ENCODE data around the gene LCT.
"Not testable (repeated sequence)": the region's sequence is repeated elsewhere in the genome, so short reads cannot be mapped to it uniquely, and the experiment has no call there.

The LCT gene

DNA sequence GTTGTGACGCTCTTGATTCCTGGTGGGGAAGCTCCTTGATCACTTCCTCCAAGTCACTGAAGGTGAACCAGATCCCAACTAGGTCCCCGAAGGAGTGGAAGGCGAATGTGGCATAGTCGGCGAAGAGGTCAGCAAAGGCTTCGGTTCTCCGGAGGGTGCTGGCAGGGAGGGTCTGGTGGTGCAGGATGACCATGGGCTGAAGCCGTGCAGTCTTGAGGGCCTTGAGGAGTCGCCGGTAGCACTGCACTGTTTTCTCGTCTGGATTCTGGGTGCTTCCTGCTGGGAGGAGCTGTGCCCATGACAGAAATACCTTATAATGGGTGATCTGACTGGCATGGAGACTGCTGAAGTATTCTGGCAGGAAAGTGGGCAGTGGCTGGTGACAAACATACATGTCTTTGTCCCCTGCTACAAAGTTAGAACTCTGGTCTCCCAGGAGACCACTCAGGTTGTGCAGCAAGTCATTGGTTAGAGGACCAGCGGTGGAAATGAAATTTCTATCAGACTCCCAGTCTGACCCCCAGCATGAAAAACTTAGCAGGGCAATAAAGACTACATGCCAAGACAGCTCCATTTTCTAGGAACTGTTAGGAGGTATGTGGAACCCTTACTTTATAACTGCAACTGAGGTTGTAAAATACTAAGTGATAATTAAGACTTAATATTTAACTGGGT is at the start of gene LCT:
LCT (minus strand) TSS at position 589 of the 675 bp plus-strand sequence; CDS start at position 574, 15 bp downstream.
- Histone ChIP-seq H3K27me3 (ENCODE audit: control insufficient read depth, insufficient read depth, low read length) (no peaks in the 10 kb centered on the region), H3K4me3 (ENCODE audit: low read length) (no peak within 1 kb of the TSS), H3K9me3 (ENCODE audit: control insufficient read depth, insufficient read depth, low read length) (no peaks in the 10 kb centered on the region), H3K4me1 (ENCODE audit: control insufficient read depth, insufficient read depth, low read length) (no peaks in the 10 kb centered on the region), H3K27ac (ENCODE audit: low read length) (no peak within 1 kb of the TSS), H3K36me3 (ENCODE audit: control insufficient read depth, insufficient read depth, low read length) (peaks cover 3% of the 10 kb centered on the region; the same call in 1 of the 2 replicates)
- no peak for DNase-seq (ENCODE audit: low read depth, low spot score)
- no CpG with 5 or more reads among the region's 12 CpGs for WGBS (ENCODE audit: insufficient coverage, insufficient read length)

DNA sequence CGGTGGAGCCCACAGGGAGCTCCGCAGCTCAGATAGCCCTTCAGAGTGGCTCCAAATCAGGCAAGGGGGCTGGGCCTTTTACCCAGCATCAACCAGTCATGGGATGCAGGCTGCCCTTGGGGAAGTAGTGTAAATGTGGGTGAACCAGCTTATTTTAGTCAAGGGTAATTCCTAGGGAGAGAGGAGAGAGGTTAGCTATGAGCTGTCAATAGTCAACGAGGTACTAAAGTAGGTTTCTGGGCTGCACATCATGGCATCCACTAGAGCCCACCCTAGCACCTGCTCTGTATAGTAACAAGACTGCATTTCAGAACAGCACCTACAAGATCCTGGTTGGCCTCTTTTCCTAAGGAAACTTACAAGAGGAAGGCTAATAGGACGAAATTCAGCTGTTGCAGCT is 48.7 kb upstream of the LCT start:
- Histone ChIP-seq H3K4me1 (ENCODE audit: control insufficient read depth, insufficient read depth, low read length) (no peaks in the 10 kb centered on the region; the same call in 1 of the 2 replicates), H3K36me3 (ENCODE audit: control insufficient read depth, insufficient read depth, low read length) (no peaks in the 10 kb centered on the region), H3K27me3 (ENCODE audit: control insufficient read depth, insufficient read depth, low read length) (no peaks in the 10 kb centered on the region), H3K4me3 (ENCODE audit: low read length) (no peak overlapping the region), H3K27ac (ENCODE audit: low read length) (no peak overlapping the region), H3K9me3 (ENCODE audit: control insufficient read depth, insufficient read depth, low read length) (no peaks in the 10 kb centered on the region)
- no peak for DNase-seq (ENCODE audit: low read depth, low spot score)
- no CpG with 5 or more reads among the region's 4 CpGs for WGBS (ENCODE audit: insufficient coverage, insufficient read length)

DNA sequence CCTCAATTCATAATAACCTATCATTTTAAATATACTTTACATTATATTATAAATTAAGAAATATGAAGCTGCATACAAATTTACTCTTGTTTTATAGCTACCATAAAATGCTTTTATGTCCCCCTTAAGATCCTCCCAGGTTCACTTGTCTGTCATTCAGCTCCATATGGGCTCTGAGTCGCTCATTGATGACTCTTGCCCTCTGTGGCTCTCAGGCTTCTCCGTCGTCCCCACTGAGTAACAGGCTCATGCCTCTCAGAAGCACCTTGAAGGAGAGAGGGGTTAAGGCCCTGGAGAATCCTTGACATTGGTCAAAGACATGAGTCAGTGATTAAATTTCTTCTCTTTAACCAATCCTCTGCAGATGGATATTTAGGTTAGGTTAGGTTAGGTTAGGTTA is 45.4 kb upstream of the LCT start:
- Histone ChIP-seq H3K27ac (ENCODE audit: low read length) (no peak overlapping the region), H3K27me3 (ENCODE audit: control insufficient read depth, insufficient read depth, low read length) (no peaks in the 10 kb centered on the region), H3K9me3 (ENCODE audit: control insufficient read depth, insufficient read depth, low read length) (no peaks in the 10 kb centered on the region), H3K36me3 (ENCODE audit: control insufficient read depth, insufficient read depth, low read length) (no peaks in the 10 kb centered on the region), H3K4me1 (ENCODE audit: control insufficient read depth, insufficient read depth, low read length) (no peaks in the 10 kb centered on the region), H3K4me3 (ENCODE audit: low read length) (no peak overlapping the region)
- WGBS (ENCODE audit: insufficient coverage, insufficient read length) = no CpG with 5 or more reads among the region's 3 CpGs
- no peak for DNase-seq (ENCODE audit: low read depth, low spot score)

DNA sequence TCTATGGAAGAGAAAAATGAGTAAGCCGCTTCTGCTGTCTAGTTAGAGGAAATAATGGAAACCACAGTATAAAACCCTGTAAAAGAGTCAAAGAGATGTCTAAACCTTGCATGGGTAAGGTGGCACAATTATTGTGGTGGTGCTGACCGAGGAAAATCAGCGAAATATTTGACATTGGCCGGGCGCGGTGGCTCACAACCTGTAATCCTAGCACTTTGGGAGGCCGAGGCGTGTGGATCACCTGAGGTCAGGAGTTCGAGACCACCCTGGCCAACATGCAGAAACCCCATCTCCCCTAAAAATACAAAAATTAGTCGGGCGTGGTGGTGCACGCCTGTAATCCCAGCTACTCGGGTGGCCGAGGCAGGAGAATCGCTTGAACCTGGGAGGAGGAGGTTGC is 39.8 kb upstream of the LCT start:
- not testable (repeated sequence) for H3K27me3 ChIP-seq (ENCODE audit: control insufficient read depth, insufficient read depth, low read length); H3K4me3 ChIP-seq (ENCODE audit: low read length); H3K27ac ChIP-seq (ENCODE audit: low read length); H3K36me3 ChIP-seq (ENCODE audit: control insufficient read depth, insufficient read depth, low read length); H3K9me3 ChIP-seq (ENCODE audit: control insufficient read depth, insufficient read depth, low read length); DNase-seq (ENCODE audit: low read depth, low spot score); H3K4me1 ChIP-seq (ENCODE audit: control insufficient read depth, insufficient read depth, low read length)
- WGBS (ENCODE audit: insufficient coverage, insufficient read length) = no CpG with 5 or more reads among the region's 15 CpGs

DNA sequence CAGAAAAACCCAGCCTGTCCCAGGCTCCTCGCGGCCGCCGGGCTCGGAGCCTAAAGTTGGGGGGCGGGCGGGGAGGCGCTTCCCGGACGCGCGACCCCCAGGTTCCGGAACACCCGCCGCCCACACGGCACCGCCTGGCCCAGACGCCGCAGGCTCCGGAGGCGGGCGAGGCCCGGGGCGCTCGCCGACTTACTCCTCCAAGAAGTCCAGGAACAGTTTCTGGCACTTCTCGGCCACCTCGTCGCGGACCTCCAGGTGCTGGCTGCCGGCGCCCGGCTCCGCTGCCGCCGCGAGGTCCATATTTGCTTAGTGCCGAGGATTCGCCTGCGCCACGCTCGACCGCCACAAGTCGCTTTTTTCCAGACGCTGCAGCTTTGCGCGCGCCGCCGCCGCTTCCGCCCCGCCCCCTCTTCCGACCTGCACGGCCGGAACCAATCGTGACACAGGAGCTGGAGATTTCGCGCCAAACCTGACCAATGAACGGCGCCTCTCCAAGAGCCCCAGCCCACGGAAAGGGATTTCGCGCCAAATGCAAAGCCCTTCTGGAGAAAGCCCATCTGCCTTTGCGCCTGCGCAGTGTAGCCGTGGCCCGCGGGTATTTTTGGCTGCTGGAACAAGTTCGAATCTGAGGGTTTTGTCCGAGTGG is 39.2 kb upstream of the LCT start, which contains the start of gene MCM6:
MCM6 (minus strand) TSS at position 378 of the 646 bp plus-strand sequence; CDS start at position 300, 78 bp downstream.
- no CpG with 5 or more reads among the region's 71 CpGs for WGBS (ENCODE audit: insufficient coverage, insufficient read length)
- Histone ChIP-seq H3K4me3 (ENCODE audit: low read length) (peak within 1 kb of the TSS; percentile 92), H3K27me3 (ENCODE audit: control insufficient read depth, insufficient read depth, low read length) (no peaks in the 10 kb centered on the region), H3K36me3 (ENCODE audit: control insufficient read depth, insufficient read depth, low read length) (peaks cover 6% of the 10 kb centered on the region; the same call in 1 of the 2 replicates), H3K27ac (ENCODE audit: low read length) (no peak within 1 kb of the TSS), H3K4me1 (ENCODE audit: control insufficient read depth, insufficient read depth, low read length) (no peaks in the 10 kb centered on the region), H3K9me3 (ENCODE audit: control insufficient read depth, insufficient read depth, low read length) (no peaks in the 10 kb centered on the region)
- DNase-seq (ENCODE audit: low read depth, low spot score) = peak; percentile 99

- no peaks in the 10 kb centered on the region for H3K9me3 ChIP-seq (ENCODE audit: control insufficient read depth, insufficient read depth, low read length)
- H3K27me3 ChIP-seq (ENCODE audit: control insufficient read depth, insufficient read depth, low read length) = no peaks in the 10 kb centered on the region
- no peak for DNase-seq (ENCODE audit: low read depth, low spot score)
- H3K27ac ChIP-seq (ENCODE audit: low read length) = no peak overlapping the region
- H3K4me1 ChIP-seq (ENCODE audit: control insufficient read depth, insufficient read depth, low read length) = no peaks in the 10 kb centered on the region
- H3K36me3 ChIP-seq (ENCODE audit: control insufficient read depth, insufficient read depth, low read length) = peaks cover 8% of the 10 kb centered on the region; the same call in 1 of the 2 replicates
- H3K4me3 ChIP-seq (ENCODE audit: low read length) = peak overlapping the region; percentile 92
- no CpG with 5 or more reads among the region's 26 CpGs for WGBS (ENCODE audit: insufficient coverage, insufficient read length)
These were observed 38.6 kb upstream of the LCT start for GRCh38 chr2:135875491-135876065.

DNA sequence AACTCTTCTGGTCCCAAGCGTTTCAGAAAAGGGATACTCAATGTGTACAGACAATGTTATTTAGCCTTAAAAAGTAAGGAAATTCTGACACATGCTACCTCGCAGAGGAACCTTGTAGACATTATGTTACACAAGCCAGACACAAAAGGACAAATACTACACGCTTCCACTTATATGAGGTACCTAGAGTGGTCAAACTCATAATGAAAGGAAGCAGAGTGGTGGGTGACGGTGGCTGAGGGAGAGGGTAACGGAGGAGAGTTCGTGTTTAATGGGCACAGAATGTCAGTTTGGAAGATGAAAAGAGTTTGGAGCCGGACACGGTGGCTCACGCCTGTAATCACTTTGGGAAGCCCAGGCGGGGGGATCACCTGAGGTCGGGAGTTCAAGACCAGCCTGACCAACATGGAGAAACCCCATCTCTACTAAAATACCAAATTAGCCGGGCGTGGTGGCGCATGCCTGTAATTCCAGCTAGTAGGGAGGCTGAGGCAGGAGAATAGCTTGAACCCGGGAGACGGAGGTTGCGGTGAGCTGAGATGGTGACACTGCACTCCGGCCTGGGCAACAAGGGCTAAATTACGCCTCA is 37.9 kb upstream of the LCT start:
- Histone ChIP-seq H3K27me3 (ENCODE audit: control insufficient read depth, insufficient read depth, low read length) (no peaks in the 10 kb centered on the region), H3K36me3 (ENCODE audit: control insufficient read depth, insufficient read depth, low read length) (peaks cover 8% of the 10 kb centered on the region; the same call in 1 of the 2 replicates), H3K4me3 (ENCODE audit: low read length) (peak overlapping the region; percentile 92; the same call in 1 of the 2 replicates), H3K4me1 (ENCODE audit: control insufficient read depth, insufficient read depth, low read length) (no peaks in the 10 kb centered on the region), H3K9me3 (ENCODE audit: control insufficient read depth, insufficient read depth, low read length) (no peaks in the 10 kb centered on the region), H3K27ac (ENCODE audit: low read length) (no peak overlapping the region)
- no peak for DNase-seq (ENCODE audit: low read depth, low spot score)
- no CpG with 5 or more reads among the region's 19 CpGs for WGBS (ENCODE audit: insufficient coverage, insufficient read length)

DNA sequence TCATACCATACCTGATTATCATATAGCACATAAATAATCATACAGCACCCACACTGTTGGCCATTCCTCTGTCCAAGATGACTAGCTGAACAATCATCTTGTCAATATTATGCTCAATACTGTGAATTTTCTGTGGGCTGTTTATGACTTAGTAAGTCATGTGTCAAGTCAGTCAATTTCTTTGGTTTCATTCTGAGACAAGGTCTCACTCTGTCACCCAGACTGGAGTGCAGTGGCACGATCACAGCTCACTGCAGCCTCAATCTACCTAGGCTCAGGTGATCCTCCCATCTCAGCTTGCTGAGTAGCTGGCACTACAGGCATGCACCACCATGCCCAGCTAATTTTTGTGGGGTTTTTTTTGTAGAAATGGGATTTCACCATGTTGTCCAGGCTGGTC is 33.6 kb upstream of the LCT start:
- H3K36me3 ChIP-seq (ENCODE audit: control insufficient read depth, insufficient read depth, low read length) = peaks cover 24% of the 10 kb centered on the region; the same call in 1 of the 2 replicates
- no peak for DNase-seq (ENCODE audit: low read depth, low spot score)
- no peaks in the 10 kb centered on the region for H3K4me1 ChIP-seq (ENCODE audit: control insufficient read depth, insufficient read depth, low read length)
- no peaks in the 10 kb centered on the region for H3K9me3 ChIP-seq (ENCODE audit: control insufficient read depth, insufficient read depth, low read length)
- H3K27me3 ChIP-seq (ENCODE audit: control insufficient read depth, insufficient read depth, low read length) = no peaks in the 10 kb centered on the region
- no CpG with 5 or more reads among the region's 1 CpG for WGBS (ENCODE audit: insufficient coverage, insufficient read length)
- H3K27ac ChIP-seq (ENCODE audit: low read length) = no peak overlapping the region
- no peak overlapping the region for H3K4me3 ChIP-seq (ENCODE audit: low read length)

DNA sequence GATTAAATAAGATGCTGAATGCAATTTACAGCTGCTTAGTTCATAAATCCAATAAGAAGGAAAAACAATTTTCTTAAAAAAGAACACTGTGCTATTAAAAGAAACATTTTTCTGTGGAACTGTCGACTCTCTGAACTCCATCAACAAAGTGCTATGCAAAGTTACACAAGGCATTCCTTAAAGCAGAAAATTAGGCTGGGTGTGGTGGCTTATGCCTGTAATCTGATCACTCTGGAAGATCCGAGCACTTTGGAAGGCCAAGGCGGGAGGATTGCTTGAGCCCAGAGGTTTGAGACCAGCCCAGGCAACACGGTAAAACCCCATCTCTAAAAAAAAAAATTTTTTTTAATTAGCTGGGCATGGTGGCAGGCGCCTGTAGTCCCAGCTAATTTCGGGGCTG is 26.2 kb upstream of the LCT start:
- peaks cover 31% of the 10 kb centered on the region; the same call in 1 of the 2 replicates for H3K36me3 ChIP-seq (ENCODE audit: control insufficient read depth, insufficient read depth, low read length)
- H3K27me3 ChIP-seq (ENCODE audit: control insufficient read depth, insufficient read depth, low read length) = no peaks in the 10 kb centered on the region
- H3K27ac ChIP-seq (ENCODE audit: low read length) = no peak overlapping the region
- H3K4me1 ChIP-seq (ENCODE audit: control insufficient read depth, insufficient read depth, low read length) = no peaks in the 10 kb centered on the region
- no peak for DNase-seq (ENCODE audit: low read depth, low spot score)
- H3K9me3 ChIP-seq (ENCODE audit: control insufficient read depth, insufficient read depth, low read length) = no peaks in the 10 kb centered on the region
- no peak overlapping the region for H3K4me3 ChIP-seq (ENCODE audit: low read length)
- WGBS (ENCODE audit: insufficient coverage, insufficient read length) = no CpG with 5 or more reads among the region's 6 CpGs

DNA sequence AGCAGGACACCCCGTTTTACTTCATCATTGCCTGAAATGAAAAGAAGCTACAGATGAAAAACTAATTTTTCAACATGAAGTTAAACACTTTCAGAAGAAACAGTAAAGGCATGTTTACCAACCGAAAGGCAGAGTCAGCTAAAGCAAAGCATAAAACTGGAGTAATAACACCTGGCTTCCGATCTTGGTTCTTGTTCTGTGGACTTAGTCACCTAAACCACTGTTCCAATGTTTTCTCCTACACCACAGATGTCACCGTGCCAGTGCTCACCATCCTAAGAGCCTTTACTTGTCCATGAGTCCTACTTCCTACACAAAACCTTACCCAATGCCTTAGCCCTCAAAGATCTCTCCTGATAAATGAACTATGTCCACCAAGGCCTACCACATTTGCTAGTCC is 25.7 kb upstream of the LCT start:
- Histone ChIP-seq H3K36me3 (ENCODE audit: control insufficient read depth, insufficient read depth, low read length) (peaks cover 28% of the 10 kb centered on the region; the same call in 1 of the 2 replicates), H3K4me3 (ENCODE audit: low read length) (no peak overlapping the region), H3K4me1 (ENCODE audit: control insufficient read depth, insufficient read depth, low read length) (no peaks in the 10 kb centered on the region), H3K9me3 (ENCODE audit: control insufficient read depth, insufficient read depth, low read length) (no peaks in the 10 kb centered on the region), H3K27ac (ENCODE audit: low read length) (no peak overlapping the region), H3K27me3 (ENCODE audit: control insufficient read depth, insufficient read depth, low read length) (no peaks in the 10 kb centered on the region)
- no CpG with 5 or more reads among the region's 4 CpGs for WGBS (ENCODE audit: insufficient coverage, insufficient read length)
- no peak for DNase-seq (ENCODE audit: low read depth, low spot score)
